ENCODE measurements around the gene USP17L26.
"Not testable (repeated sequence)": the region's sequence is repeated elsewhere in the genome, so short reads cannot be mapped to it uniquely, and the experiment has no call there.

Gene USP17L26, protein sequence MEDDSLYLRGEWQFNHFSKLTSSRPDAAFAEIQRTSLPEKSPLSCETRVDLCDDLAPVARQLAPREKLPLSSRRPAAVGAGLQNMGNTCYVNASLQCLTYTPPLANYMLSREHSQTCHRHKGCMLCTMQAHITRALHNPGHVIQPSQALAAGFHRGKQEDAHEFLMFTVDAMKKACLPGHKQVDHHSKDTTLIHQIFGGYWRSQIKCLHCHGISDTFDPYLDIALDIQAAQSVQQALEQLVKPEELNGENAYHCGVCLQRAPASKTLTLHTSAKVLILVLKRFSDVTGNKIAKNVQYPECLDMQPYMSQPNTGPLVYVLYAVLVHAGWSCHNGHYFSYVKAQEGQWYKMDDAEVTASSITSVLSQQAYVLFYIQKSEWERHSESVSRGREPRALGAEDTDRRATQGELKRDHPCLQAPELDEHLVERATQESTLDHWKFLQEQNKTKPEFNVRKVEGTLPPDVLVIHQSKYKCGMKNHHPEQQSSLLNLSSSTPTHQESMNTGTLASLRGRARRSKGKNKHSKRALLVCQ

DNA sequence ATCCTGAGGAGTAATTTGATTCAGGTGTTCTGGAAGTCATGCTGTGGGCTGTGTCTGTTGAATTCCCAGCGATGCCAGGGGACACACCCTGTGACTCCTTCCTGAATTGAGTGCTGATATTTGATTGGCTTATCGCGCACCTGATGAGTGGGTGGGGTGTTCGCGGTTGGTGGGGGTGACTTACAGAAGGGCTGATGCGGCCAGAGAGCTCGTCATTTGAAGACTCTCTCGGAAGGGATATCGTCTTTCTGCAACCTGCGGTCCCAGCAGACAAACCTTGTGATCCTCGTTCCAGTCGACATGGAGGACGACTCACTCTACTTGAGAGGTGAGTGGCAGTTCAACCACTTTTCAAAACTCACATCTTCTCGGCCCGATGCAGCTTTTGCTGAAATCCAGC lies at the start of gene USP17L26:
USP17L26 (plus strand) TSS at position 301 of the 400 bp plus-strand sequence; CDS start at position 301, 0 bp downstream.
- DNase-seq (ENCODE audit: low read depth); H3K4me3 ChIP-seq (ENCODE audit: low read depth, low read length): not testable (repeated sequence)

DNA sequence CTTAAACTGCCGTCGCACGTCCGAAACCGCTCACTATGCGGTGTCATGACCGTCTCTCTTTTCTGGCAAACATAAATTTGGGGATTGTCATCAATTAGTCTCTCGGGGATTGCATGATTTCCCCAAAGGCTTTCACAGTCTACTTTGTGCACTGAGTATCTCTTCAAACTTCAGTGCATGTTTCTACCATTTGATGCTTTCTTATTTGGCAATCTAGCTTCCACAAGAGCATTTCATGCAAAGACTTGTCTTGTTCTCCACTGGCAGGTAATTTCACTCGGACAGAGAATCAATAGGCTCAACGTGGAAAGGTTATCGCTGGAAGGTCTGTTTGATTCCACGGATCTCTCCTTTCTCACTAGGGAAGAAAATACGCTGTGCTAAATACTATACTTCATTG lies 10.3 kb upstream of the USP17L26 start:
- not testable (repeated sequence) for DNase-seq (ENCODE audit: low read depth); H3K4me3 ChIP-seq (ENCODE audit: low read depth, low read length)

DNA sequence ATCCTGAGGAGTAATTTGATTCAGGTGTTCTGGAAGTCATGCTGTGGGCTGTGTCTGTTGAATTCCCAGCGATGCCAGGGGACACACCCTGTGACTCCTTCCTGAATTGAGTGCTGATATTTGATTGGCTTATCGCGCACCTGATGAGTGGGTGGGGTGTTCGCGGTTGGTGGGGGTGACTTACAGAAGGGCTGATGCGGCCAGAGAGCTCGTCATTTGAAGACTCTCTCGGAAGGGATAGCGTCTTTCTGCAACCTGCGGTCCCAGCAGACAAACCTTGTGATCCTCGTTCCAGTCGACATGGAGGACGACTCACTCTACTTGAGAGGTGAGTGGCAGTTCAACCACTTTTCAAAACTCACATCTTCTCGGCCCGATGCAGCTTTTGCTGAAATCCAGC lies 9.6 kb upstream of the USP17L26 start, which contains the start of gene USP17L24:
USP17L24 (plus strand) TSS at position 301 of the 400 bp plus-strand sequence; CDS start at position 301, 0 bp downstream.
- not testable (repeated sequence) for H3K4me3 ChIP-seq (ENCODE audit: low read depth, low read length); DNase-seq (ENCODE audit: low read depth)

DNA sequence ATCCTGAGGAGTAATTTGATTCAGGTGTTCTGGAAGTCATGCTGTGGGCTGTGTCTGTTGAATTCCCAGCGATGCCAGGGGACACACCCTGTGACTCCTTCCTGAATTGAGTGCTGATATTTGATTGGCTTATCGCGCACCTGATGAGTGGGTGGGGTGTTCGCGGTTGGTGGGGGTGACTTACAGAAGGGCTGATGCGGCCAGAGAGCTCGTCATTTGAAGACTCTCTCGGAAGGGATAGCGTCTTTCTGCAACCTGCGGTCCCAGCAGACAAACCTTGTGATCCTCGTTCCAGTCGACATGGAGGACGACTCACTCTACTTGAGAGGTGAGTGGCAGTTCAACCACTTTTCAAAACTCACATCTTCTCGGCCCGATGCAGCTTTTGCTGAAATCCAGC lies 4.8 kb upstream of the USP17L26 start, which contains the start of gene USP17L25:
USP17L25 (plus strand) TSS at position 301 of the 400 bp plus-strand sequence; CDS start at position 301, 0 bp downstream.
- not testable (repeated sequence) for DNase-seq (ENCODE audit: low read depth); H3K4me3 ChIP-seq (ENCODE audit: low read depth, low read length)

DNA sequence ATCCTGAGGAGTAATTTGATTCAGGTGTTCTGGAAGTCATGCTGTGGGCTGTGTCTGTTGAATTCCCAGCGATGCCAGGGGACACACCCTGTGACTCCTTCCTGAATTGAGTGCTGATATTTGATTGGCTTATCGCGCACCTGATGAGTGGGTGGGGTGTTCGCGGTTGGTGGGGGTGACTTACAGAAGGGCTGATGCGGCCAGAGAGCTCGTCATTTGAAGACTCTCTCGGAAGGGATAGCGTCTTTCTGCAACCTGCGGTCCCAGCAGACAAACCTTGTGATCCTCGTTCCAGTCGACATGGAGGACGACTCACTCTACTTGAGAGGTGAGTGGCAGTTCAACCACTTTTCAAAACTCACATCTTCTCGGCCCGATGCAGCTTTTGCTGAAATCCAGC lies 4.6 kb downstream of the USP17L26 start, which contains the start of gene USP17L5:
USP17L5 (plus strand) TSS at position 301 of the 400 bp plus-strand sequence; CDS start at position 301, 0 bp downstream.
- not testable (repeated sequence) for H3K4me3 ChIP-seq (ENCODE audit: low read depth, low read length)

DNA sequence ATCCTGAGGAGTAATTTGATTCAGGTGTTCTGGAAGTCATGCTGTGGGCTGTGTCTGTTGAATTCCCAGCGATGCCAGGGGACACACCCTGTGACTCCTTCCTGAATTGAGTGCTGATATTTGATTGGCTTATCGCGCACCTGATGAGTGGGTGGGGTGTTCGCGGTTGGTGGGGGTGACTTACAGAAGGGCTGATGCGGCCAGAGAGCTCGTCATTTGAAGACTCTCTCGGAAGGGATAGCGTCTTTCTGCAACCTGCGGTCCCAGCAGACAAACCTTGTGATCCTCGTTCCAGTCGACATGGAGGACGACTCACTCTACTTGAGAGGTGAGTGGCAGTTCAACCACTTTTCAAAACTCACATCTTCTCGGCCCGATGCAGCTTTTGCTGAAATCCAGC lies 9.4 kb downstream of the USP17L26 start, which contains the start of gene USP17L27:
USP17L27 (plus strand) TSS at position 301 of the 400 bp plus-strand sequence; CDS start at position 301, 0 bp downstream.
- DNase-seq (ENCODE audit: low read depth); H3K4me3 ChIP-seq (ENCODE audit: low read depth, low read length): not testable (repeated sequence)

More for the DNA sequence above, 4.6 kb downstream of the USP17L26 start, which contains the start of gene USP17L5:
- not testable (repeated sequence) for DNase-seq (ENCODE audit: low read depth)

DNA sequence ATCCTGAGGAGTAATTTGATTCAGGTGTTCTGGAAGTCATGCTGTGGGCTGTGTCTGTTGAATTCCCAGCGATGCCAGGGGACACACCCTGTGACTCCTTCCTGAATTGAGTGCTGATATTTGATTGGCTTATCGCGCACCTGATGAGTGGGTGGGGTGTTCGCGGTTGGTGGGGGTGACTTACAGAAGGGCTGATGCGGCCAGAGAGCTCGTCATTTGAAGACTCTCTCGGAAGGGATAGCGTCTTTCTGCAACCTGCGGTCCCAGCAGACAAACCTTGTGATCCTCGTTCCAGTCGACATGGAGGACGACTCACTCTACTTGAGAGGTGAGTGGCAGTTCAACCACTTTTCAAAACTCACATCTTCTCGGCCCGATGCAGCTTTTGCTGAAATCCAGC lies 14.1 kb downstream of the USP17L26 start, which contains the start of gene USP17L28:
USP17L28 (plus strand) TSS at position 301 of the 400 bp plus-strand sequence; CDS start at position 301, 0 bp downstream.
- DNase-seq (ENCODE audit: low read depth); H3K4me3 ChIP-seq (ENCODE audit: low read depth, low read length): not testable (repeated sequence)

DNA sequence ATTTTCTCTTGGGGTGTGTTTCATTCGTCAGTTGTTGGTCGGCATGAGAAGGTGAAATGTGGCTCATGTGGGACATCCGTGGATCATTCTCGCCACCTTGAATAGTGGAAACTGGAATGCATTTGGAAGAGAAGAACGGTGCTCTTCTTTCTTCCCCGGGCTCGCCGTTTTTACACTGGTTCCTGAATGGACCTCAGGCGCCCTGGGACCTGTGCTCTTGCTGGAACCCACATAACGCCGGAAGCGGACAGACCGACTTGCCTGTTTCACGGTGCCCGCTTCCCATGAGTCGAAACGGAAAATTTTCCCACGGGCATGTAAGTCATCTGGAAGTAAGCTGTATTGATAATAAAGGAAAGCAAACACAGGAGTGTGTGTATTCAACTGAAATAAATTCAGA lies 16.4 kb downstream of the USP17L26 start:
- H3K4me3 ChIP-seq (ENCODE audit: low read depth, low read length); DNase-seq (ENCODE audit: low read depth): not testable (repeated sequence)

DNA sequence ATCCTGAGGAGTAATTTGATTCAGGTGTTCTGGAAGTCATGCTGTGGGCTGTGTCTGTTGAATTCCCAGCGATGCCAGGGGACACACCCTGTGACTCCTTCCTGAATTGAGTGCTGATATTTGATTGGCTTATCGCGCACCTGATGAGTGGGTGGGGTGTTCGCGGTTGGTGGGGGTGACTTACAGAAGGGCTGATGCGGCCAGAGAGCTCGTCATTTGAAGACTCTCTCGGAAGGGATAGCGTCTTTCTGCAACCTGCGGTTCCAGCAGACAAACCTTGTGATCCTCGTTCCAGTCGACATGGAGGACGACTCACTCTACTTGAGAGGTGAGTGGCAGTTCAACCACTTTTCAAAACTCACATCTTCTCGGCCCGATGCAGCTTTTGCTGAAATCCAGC lies 18.9 kb downstream of the USP17L26 start, which contains the start of gene USP17L29:
USP17L29 (plus strand) TSS at position 301 of the 400 bp plus-strand sequence; CDS start at position 301, 0 bp downstream.
- not testable (repeated sequence) for DNase-seq (ENCODE audit: low read depth); H3K4me3 ChIP-seq (ENCODE audit: low read depth, low read length)

DNA sequence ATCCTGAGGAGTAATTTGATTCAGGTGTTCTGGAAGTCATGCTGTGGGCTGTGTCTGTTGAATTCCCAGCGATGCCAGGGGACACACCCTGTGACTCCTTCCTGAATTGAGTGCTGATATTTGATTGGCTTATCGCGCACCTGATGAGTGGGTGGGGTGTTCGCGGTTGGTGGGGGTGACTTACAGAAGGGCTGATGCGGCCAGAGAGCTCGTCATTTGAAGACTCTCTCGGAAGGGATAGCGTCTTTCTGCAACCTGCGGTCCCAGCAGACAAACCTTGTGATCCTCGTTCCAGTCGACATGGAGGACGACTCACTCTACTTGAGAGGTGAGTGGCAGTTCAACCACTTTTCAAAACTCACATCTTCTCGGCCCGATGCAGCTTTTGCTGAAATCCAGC lies 28.4 kb downstream of the USP17L26 start, which contains the start of gene USP17L30:
USP17L30 (plus strand) TSS at position 301 of the 400 bp plus-strand sequence; CDS start at position 301, 0 bp downstream.
- H3K4me3 ChIP-seq (ENCODE audit: low read depth, low read length); DNase-seq (ENCODE audit: low read depth): not testable (repeated sequence)

DNA sequence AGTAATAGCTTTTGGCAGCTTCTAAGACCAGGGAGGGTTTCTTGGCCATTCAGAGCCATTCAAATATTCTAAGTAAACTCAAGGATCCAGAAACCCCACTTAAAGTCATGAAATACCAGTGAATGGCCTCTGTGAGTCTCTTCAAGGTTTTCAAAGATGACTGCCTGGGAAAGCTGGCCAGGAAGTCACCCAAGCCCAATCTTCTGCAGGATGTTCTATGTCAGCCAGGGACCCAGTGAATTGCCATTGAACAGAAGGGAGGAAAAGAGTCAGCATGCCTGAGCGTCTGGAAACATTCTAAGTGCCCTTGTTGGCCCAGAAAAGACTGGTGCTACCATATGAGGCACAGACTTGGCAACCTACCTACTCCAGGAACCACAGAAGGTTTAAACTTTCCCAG lies 45.4 kb downstream of the USP17L26 start:
- not testable (repeated sequence) for H3K4me3 ChIP-seq (ENCODE audit: low read depth, low read length); DNase-seq (ENCODE audit: low read depth)

DNA sequence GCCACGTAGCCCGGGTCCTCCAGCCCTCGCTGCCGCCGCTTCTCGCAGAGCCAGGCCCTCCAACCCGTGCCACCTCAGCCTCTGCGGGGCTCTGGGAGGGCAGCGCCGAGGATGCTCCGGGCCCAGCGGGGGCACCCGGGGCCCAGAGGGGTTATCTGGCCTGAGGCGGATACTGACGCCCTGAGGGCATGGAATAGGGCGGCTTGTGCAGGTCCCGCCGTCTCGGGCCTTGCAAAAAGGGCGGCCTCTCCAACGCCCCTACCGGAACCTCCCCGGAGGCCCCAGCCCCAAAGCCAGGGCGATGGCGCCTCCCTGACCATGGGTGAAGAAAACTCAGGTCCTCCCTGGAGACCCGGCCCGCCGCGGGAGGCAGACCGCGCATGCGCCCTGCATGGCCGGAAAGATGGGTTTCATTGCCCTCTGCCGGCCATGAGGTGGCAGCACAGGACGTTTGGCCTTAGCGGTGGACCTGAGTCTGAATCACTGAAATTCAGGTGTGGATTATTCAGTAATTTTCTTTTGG lies 46.6 kb downstream of the USP17L26 start:
- DNase-seq (ENCODE audit: low read depth): not testable (repeated sequence)
- H3K4me3 ChIP-seq (ENCODE audit: low read depth, low read length): peak overlapping the region; percentile 47

DNA sequence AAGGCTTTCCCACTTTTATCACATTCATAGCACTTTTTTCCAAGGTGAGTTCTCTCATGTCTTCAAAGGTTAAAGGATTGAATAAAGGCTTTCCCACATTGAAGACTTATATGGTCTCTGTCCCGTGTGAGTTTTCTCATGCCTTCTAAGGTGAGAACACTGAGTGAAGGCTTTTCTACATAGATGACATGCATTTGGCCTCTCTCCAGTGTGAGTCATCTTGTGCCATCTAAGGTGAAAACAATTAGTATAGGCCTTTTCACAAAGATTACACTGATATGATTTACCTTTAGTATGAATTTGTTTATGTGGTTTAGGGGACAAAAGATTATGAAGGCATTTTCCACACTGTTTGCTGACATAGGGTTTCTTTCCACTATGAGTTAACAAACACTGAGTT lies 49.7 kb downstream of the USP17L26 start:
- no peak overlapping the region for H3K4me3 ChIP-seq (ENCODE audit: low read depth, low read length)
- DNase-seq (ENCODE audit: low read depth): no peak

Measured in skeletal muscle cell (primary cell).